Neuronal stem cell (in vitro differentiated cells): ENCODE data around the gene PIWIL4.

Source experiments
- DNase-seq: peaks from one replicate; pipeline ENCODE4 v3.0.0-alpha.2; 2013; ENCODE audit warnings: low spot score
- H2AFZ ChIP-seq: one replicate; pipeline ENCODE4 v1.6.1; 2013; ENCODE audit warnings: mild to moderate bottlenecking, low read length, inconsistent platforms
- H2AK5ac ChIP-seq: 2 replicates; pipeline ENCODE4 v1.6.1; 2013; ENCODE audit warnings: low read depth, mild to moderate bottlenecking, inconsistent platforms, low read length, moderate library complexity, mixed read lengths
- H2BK120ac ChIP-seq: 2 replicates; pipeline ENCODE4 v1.6.1; 2013; ENCODE audit warnings: low read depth, mild to moderate bottlenecking, inconsistent platforms, low read length, moderate library complexity, mixed read lengths
- H2BK12ac ChIP-seq: one replicate; pipeline ENCODE4 v1.6.1; 2013; ENCODE audit warnings: low read length, inconsistent platforms
- H2BK15ac ChIP-seq: 2 replicates; pipeline ENCODE4 v1.6.1; 2013; ENCODE audit warnings: mild to moderate bottlenecking, low read length, inconsistent platforms, mixed read lengths
- H2BK5ac ChIP-seq: one replicate; pipeline ENCODE4 v1.6.1; 2013; ENCODE audit warnings: inconsistent platforms, mild to moderate bottlenecking, low read length, moderate library complexity
- H3K14ac ChIP-seq: one replicate; pipeline ENCODE4 v1.6.1; 2013; ENCODE audit warnings: low read length, inconsistent platforms
- H3K18ac ChIP-seq: 2 replicates; pipeline ENCODE4 v1.6.1; 2013; ENCODE audit warnings: low read length, inconsistent platforms
- H3K23ac ChIP-seq: 2 replicates; pipeline ENCODE4 v1.6.1; 2013; ENCODE audit warnings: low read depth, mild to moderate bottlenecking, mixed read lengths, low read length, inconsistent platforms; ENCODE audit not compliant: poor library complexity
- H3K27ac ChIP-seq: replicated peaks from 3 replicates; pipeline ENCODE4 v1.5.1; 2013; ENCODE audit warnings: low read length, inconsistent platforms
- H3K27me3 ChIP-seq, 3 experiments: 2 replicates each; pipeline ENCODE4 v1.6.1; 2013; ENCODE audit warnings: low read length in 3 of 3, mild to moderate bottlenecking in 2 of 3, inconsistent platforms in 1 of 3, low read depth in 1 of 3, mixed read lengths in 1 of 3, moderate library complexity in 1 of 3; ENCODE audit not compliant: control insufficient read depth in 3 of 3, insufficient read depth in 3 of 3
- H3K36me3 ChIP-seq, 2 donors: replicated peaks in 1 of 2; 2 replicates each; pipeline ENCODE4 v1.6.1; 2013; ENCODE audit warnings: low read length in 2 of 2; ENCODE audit not compliant: control insufficient read depth in 2 of 2, insufficient read depth in 2 of 2
- H3K4ac ChIP-seq: 2 replicates; pipeline ENCODE4 v1.6.1; 2013; ENCODE audit warnings: inconsistent platforms, mild to moderate bottlenecking, low read length, moderate library complexity
- H3K4me1 ChIP-seq, 2 donors: 1 replicate in 1 of 2; 2 replicates in 1 of 2; pipeline ENCODE4 v1.6.1; 2013; ENCODE audit warnings: low read length in 2 of 2, low read depth in 1 of 2; ENCODE audit not compliant: control insufficient read depth in 2 of 2, insufficient read depth in 1 of 2
- H3K4me2 ChIP-seq: one replicate; pipeline ENCODE4 v1.6.1; 2013; ENCODE audit warnings: mild to moderate bottlenecking, low read length, inconsistent platforms; ENCODE audit not compliant: insufficient read depth, poor library complexity, severe bottlenecking
- H3K4me3 ChIP-seq, 2 donors: 2 replicates each; pipeline ENCODE4 v1.5.1; 2013; ENCODE audit warnings: low read length in 2 of 2, mild to moderate bottlenecking in 2 of 2, inconsistent platforms in 1 of 2, moderate library complexity in 1 of 2
- H3K79me1 ChIP-seq: one replicate; pipeline ENCODE4 v1.6.1; 2013; ENCODE audit warnings: low read depth, mild to moderate bottlenecking, inconsistent platforms, low read length, moderate library complexity
- H3K9ac ChIP-seq: one replicate; pipeline ENCODE4 v1.6.1; 2013; ENCODE audit warnings: mild to moderate bottlenecking, low read depth, low read length, inconsistent platforms; ENCODE audit not compliant: poor library complexity
- H3K9me3 ChIP-seq, 2 donors: replicated peaks in 1 of 2; 2 replicates each; pipeline versions ENCODE3 to v1.6.1; 2013; ENCODE audit warnings: low read length in 2 of 2, mild to moderate bottlenecking in 2 of 2, inconsistent platforms in 1 of 2, low read depth in 1 of 2, mixed read lengths in 1 of 2, moderate library complexity in 1 of 2; ENCODE audit not compliant: control insufficient read depth in 2 of 2, insufficient read depth in 1 of 2
- H4K8ac ChIP-seq: one replicate; pipeline ENCODE4 v1.6.1; 2013; ENCODE audit warnings: low read depth, mild to moderate bottlenecking, inconsistent platforms, low read length, moderate library complexity
- H4K91ac ChIP-seq: one replicate; pipeline ENCODE4 v1.6.1; 2013; ENCODE audit warnings: low read length, low read depth, mild to moderate bottlenecking, inconsistent platforms; ENCODE audit not compliant: poor library complexity
- WGBS, 2 donors: extraction: QIAGEN DNeasy Blood & Tissue Kit; methylation state at CpG; one replicate each; pipeline ENCODE4 v1.1.7; 2013; ENCODE audit warnings: missing lambda C conversion rate in 2 of 2, mixed read lengths in 1 of 2; ENCODE audit not compliant: insufficient read length in 2 of 2, insufficient replicate concordance in 1 of 2; ENCODE audit errors: extremely low coverage in 2 of 2; 5-methylcytosine and 5-hydroxymethylcytosine counted together

The PIWIL4 gene

DNA sequence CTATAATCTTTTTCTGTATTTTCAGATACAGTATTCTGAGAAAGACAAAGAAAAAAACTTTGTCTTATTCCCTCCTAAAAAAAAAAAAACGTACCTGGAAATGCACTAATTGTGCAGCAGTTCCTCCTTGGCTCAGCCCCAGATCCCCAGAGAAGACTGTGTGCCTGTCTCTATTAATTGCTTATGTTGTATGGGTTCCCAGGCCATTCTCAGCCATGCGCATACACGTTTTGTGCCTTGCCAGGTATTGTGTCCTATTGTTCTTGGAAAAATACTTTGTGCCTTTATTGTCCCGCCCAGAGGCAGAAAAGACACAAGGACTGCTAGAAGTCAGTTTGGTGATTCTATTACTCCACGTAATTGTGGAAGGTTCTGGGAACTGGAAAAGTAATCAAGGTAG, 91.2 kb downstream of the PIWIL4 start:
- H3K4ac ChIP-seq = no peak overlapping the region
- no peaks in the 10 kb centered on the region for H3K79me1 ChIP-seq
- WGBS, 2 donors = no CpG with 5 or more reads among the region's 5 CpGs
- no peak overlapping the region for H3K9ac ChIP-seq
- H4K8ac ChIP-seq = no peak overlapping the region
- H3K4me3 ChIP-seq = no peak overlapping the region
- no peak overlapping the region for H2BK12ac ChIP-seq
- H3K27me3 ChIP-seq = no peaks in the 10 kb centered on the region
- H2BK5ac ChIP-seq = no peak overlapping the region
- no peak overlapping the region for H3K18ac ChIP-seq
- no peak overlapping the region for H2AK5ac ChIP-seq
- H2AFZ ChIP-seq = no peak overlapping the region
- H3K4me2 ChIP-seq = no peak overlapping the region
- H3K23ac ChIP-seq = no peak overlapping the region
- H4K91ac ChIP-seq = no peak overlapping the region
- no peak overlapping the region for H2BK120ac ChIP-seq
- H3K4me1 ChIP-seq = peaks cover 0 to 4% of the 10 kb centered on the region in 2 donors
- no peak for DNase-seq
- no peak overlapping the region for H2BK15ac ChIP-seq
- H3K27ac ChIP-seq = no peak overlapping the region
- H3K9me3 ChIP-seq = peaks cover 0 to 2% of the 10 kb centered on the region in 2 donors
- no peaks in the 10 kb centered on the region for H3K36me3 ChIP-seq
- H3K14ac ChIP-seq = no peak overlapping the region

DNA sequence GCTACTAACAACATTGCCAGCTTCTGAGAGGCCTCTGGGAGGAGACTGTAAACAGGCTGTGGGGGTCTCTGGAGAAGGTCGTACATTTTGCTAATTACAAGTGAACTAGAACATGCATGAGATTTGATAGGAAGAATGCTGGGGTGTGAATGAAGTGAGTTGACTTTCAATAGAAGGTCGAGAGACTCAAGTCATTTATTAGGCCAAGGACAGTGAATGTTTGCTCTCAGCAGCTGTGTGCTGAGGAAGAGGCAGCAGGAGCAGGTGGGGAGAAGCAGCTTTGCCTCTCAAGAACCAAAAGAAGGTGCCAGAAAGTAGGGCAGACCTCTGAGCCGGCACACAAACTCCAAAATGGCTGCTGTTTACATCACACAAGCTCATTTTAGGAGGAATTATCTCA, 91.7 kb downstream of the PIWIL4 start:
- H3K14ac ChIP-seq = no peak overlapping the region
- H3K18ac ChIP-seq = no peak overlapping the region
- no peak overlapping the region for H2BK5ac ChIP-seq
- no peak overlapping the region for H2AFZ ChIP-seq
- H3K4me3 ChIP-seq = no peak overlapping the region
- peaks cover 0 to 4% of the 10 kb centered on the region in 2 donors for H3K4me1 ChIP-seq
- no peak overlapping the region for H4K91ac ChIP-seq
- no peak overlapping the region for H2BK15ac ChIP-seq
- H3K9ac ChIP-seq = no peak overlapping the region
- no peak overlapping the region for H3K4me2 ChIP-seq
- no peak overlapping the region for H2BK120ac ChIP-seq
- no peak overlapping the region for H4K8ac ChIP-seq
- DNase-seq = no peak
- H3K79me1 ChIP-seq = no peaks in the 10 kb centered on the region
- no peak overlapping the region for H2AK5ac ChIP-seq
- no peak overlapping the region for H3K4ac ChIP-seq
- no peak overlapping the region for H3K27ac ChIP-seq
- H3K27me3 ChIP-seq = no peaks in the 10 kb centered on the region
- WGBS, 2 donors = no CpG with 5 or more reads among the region's 3 CpGs
- H3K36me3 ChIP-seq = no peaks in the 10 kb centered on the region
- no peak overlapping the region for H2BK12ac ChIP-seq
- no peak overlapping the region for H3K23ac ChIP-seq
- peaks cover 0 to 3% of the 10 kb centered on the region in 2 donors for H3K9me3 ChIP-seq

DNA sequence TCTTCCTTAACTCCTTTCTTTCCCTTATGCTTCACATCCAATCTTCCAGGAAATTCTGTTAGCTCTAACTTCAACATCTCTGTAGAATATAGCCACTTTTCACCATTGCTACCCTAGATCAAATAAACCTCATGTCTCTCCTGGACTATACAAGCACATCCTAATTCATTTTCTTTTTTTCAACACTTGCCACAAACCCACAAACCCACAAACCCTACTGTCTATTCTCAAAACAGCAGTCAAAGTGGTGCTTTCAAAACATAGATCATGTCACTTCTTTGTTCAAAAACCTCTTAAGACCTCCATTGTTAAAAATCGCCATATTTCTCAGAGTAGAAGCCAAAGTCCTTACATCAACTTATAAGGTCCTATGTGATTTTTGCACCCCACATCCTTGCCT, 94.3 kb downstream of the PIWIL4 start:
- Histone ChIP-seq H3K14ac (no peak overlapping the region), H3K9me3 (peaks cover 0 to 3% of the 10 kb centered on the region in 2 donors), H3K4ac (no peak overlapping the region), H3K18ac (no peak overlapping the region), H3K4me3 (no peak overlapping the region), H4K8ac (no peak overlapping the region), H2BK5ac (no peak overlapping the region), H2BK12ac (no peak overlapping the region), H3K23ac (no peak overlapping the region), H2BK15ac (no peak overlapping the region), H3K27ac (no peak overlapping the region), H3K36me3 (no peaks in the 10 kb centered on the region), H4K91ac (no peak overlapping the region), H3K79me1 (no peaks in the 10 kb centered on the region), H2AFZ (no peak overlapping the region), H3K27me3 (no peaks in the 10 kb centered on the region), H3K9ac (no peak overlapping the region), H3K4me1 (peaks cover 0 to 4% of the 10 kb centered on the region in 2 donors), H2BK120ac (no peak overlapping the region), H2AK5ac (no peak overlapping the region), H3K4me2 (no peak overlapping the region)
- WGBS, 2 donors = no CpG with 5 or more reads among the region's 1 CpG
- DNase-seq = no peak

DNA sequence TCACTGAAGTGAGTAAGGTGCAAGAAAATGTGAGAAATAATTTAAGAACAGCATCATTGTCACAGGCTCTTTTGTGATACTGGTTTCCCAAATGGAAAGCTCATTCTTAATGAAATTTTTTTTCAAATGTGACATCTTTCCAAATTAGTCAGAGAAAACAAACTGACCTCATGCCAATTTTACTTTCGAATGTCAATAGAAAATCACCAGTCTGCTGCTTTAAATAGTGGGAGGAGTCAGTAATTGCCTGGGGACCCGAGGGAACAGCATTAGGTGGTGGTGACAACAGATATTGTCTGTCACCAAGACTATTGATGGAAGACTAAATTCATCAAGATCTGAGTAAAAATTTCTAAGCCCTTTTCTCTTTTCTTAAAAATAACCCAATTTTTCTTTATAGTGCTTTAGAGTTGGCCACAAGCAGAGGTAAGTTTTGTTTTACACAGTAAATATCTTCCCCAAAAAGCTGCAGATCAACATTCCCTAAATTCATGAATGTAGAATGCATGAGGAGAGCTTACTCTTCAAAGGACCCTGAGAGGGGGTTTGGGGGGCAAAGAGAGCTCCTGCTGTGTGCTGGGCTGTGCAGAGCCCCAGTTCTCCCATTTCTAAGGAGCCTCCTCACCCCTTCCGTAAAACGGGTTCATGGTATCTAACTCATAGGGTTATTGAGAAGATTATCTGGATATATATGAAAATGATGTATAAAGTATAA, 95.1 kb downstream of the PIWIL4 start:
- no CpG with 5 or more reads among the region's 4 CpGs for WGBS, 2 donors
- H3K27me3 ChIP-seq = no peaks in the 10 kb centered on the region
- H2AK5ac ChIP-seq = no peak overlapping the region
- no peak overlapping the region for H2BK15ac ChIP-seq
- no peak overlapping the region for H3K27ac ChIP-seq
- H4K91ac ChIP-seq = no peak overlapping the region
- H3K18ac ChIP-seq = no peak overlapping the region
- no peak overlapping the region for H2BK5ac ChIP-seq
- no peak for DNase-seq
- peaks cover 0 to 3% of the 10 kb centered on the region in 2 donors for H3K9me3 ChIP-seq
- no peak overlapping the region for H3K4ac ChIP-seq
- no peak overlapping the region for H3K4me3 ChIP-seq
- no peak overlapping the region for H3K23ac ChIP-seq
- H2AFZ ChIP-seq = no peak overlapping the region
- no peaks in the 10 kb centered on the region for H3K36me3 ChIP-seq
- no peaks in the 10 kb centered on the region for H3K79me1 ChIP-seq
- peaks cover 0 to 2% of the 10 kb centered on the region in 2 donors for H3K4me1 ChIP-seq
- no peak overlapping the region for H4K8ac ChIP-seq
- no peak overlapping the region for H2BK120ac ChIP-seq
- no peak overlapping the region for H3K14ac ChIP-seq
- no peak overlapping the region for H2BK12ac ChIP-seq
- no peak overlapping the region for H3K9ac ChIP-seq
- H3K4me2 ChIP-seq = no peak overlapping the region
